Measurements from ENCODE around the gene ADPRS. TPM values are rescaled to one million over a fixed set of nuclear protein-coding genes. Genes with fewer than 3 reads are reported as not detected.

ADPRS gene
- total and polyA plus RNA-seq, 9 of the 15 experiments (the other 6 are each of a cell fraction or from before 2014, with no cell fraction given): 5.9 to 40.0 (median 27.4) TPM

- Histone ChIP-seq H3K4me3 (no peak overlapping the region), H3K27ac (ENCODE audit: extremely low read depth, low read depth, low read length) (peak overlapping the region; percentile 38; the same call in 1 of the 3 replicates), H2AFZ (ENCODE audit: low read depth, low read length) (no peak overlapping the region), H3K27me3 (ENCODE audit: control insufficient read depth in 2 of 2, insufficient read depth in 2 of 2, low read length in 2 of 2) (no peaks in the 10 kb centered on the region), H3K4me2 (ENCODE audit: insufficient read depth, low read length) (no peak overlapping the region), H3K9me1 (ENCODE audit: control insufficient read depth, insufficient read depth, low read length) (peaks cover 4% of the 10 kb centered on the region), H3K4me1 (replicated peaks in 1 of 2; ENCODE audit: control insufficient read depth in 2 of 2, insufficient read depth in 2 of 2, low read length in 2 of 2) (peaks cover 5 to 6% of the 10 kb centered on the region in 2 experiments; a peak in 3 of 5 replicates), H3K9ac (ENCODE audit: insufficient read depth in 1 of 2, low read depth in 2 of 2, low read length in 2 of 2) (no peak overlapping the region), H3K9me3 (replicated peaks; ENCODE audit: control insufficient read depth, insufficient read depth, low read depth, low read length) (no peaks in the 10 kb centered on the region), H3K79me2 (ENCODE audit: control insufficient read depth, insufficient read depth, low read length) (peaks cover 4% of the 10 kb centered on the region; the same call in 1 of the 3 replicates), H3K36me3 (ENCODE audit: control insufficient read depth, insufficient read depth, low read length) (peaks cover 43% of the 10 kb centered on the region), H4K20me1 (replicated peaks; ENCODE audit: control insufficient read depth, insufficient read depth, low read length) (0 out of 2 replicates have a peak, but pooled peaks cover 6% of the 10 kb centered on the region)
- POLR2A ChIA-PET: interaction anchor here (1.2 to 1.6 kb wide), 4 partner anchors 9 to 24 kb away, joined by 4 to 8 read pairs (median 4); partner anchors contain the start of gene TRAPPC3
- ATAC-seq (peak; percentile 7; the same call in 2 of the 3 replicates), DNase-seq (ENCODE audit: extremely low read depth in 1 of 4, low spot score in 3 of 4) (no peak), FAIRE-seq (peak; percentile 40)
- in situ Hi-C loops (cut with MboI) (no loop called here), intact Hi-C loops (cut with micrococcal nuclease) (no loop called here)
- CTCF ChIA-PET (ENCODE audit: low intra/inter-chr PET ratio): interaction anchor here (1.5 to 5.8 kb wide), 2 partner anchors 36 to 52 kb away, joined by 4 to 116 read pairs; no protein-coding TSS in a partner anchor
- BruUV-seq (replicated peaks): no TSS peak
- TF ChIP-seq SPI1 (IDR thresholded peaks at IDR 0.05; ENCODE audit: borderline replicate concordance, low read depth, low read length) (0 out of 2 replicates have a peak, but pooled peaks have one; percentile 1), MXI1 (IDR thresholded peaks at IDR 0.05; ENCODE audit: low read depth, low read length) (no peak), NCOR1 (IDR thresholded peaks at IDR 0.05) (no peak), PYGO2 (tag; IDR thresholded peaks at IDR 0.05) (no peak), CHD4 (IDR thresholded peaks at IDR 0.05; ENCODE audit: insufficient read depth, insufficient replicate concordance, low read depth, low read length, poor library complexity, severe bottlenecking) (no peak), ELF4 (CRISPR knock-in tag; IDR thresholded peaks at IDR 0.05) (0 out of 2 replicates have a peak, but pooled peaks have one; percentile 23), POLR2A (conservative IDR thresholded peaks at IDR 0.05) (peak; percentile 32; the same call in 1 of the 2 replicates), EGR1 (conservative IDR thresholded peaks at IDR 0.05) (no peak), MIER1 (IDR thresholded peaks at IDR 0.05; ENCODE audit: low read depth) (no peak), ZNF12 (CRISPR knock-in tag; IDR thresholded peaks at IDR 0.05) (no peak), PRDM10 (IDR thresholded peaks at IDR 0.05; ENCODE audit: partially characterized antibody) (no peak)
Observed at GRCh38 chr1:36135796-36136195, 47.1 kb downstream of the ADPRS start.
